Uterus (tissue), 4 donors: ENCODE results near the gene NEUROD2. TPM values are rescaled to one million over a fixed set of nuclear protein-coding genes. Genes with fewer than 3 reads are reported as not detected.

Source experiments
- DNase-seq, 2 donors: peaks; one replicate each; pipeline ENCODE4 v3.0.0-alpha.2; 2019 to 2020
- H3K27ac ChIP-seq, 2 donors: fragments of 200-600 bp; sonication (generic); 1 replicate in 1 of 2; 2 replicates in 1 of 2; pipeline ENCODE4 v1.5.1; 2016 to 2018
- H3K27me3 ChIP-seq, 2 donors: fragments of 200-600 bp; sonication (generic); one replicate each; pipeline ENCODE4 v1.5.1; 2018 to 2019; ENCODE audit warnings: control low read depth in 1 of 2
- H3K36me3 ChIP-seq, 2 donors: fragments of 200-600 bp; sonication (generic); one replicate each; pipeline ENCODE4 v1.5.1; 2019; ENCODE audit warnings: control low read depth in 1 of 2
- H3K4me1 ChIP-seq, 2 donors: fragments of 200-600 bp; sonication (generic); one replicate each; pipeline ENCODE4 v1.5.1; 2018 to 2019; ENCODE audit warnings: control low read depth in 1 of 2
- H3K4me3 ChIP-seq, 2 donors: fragments of 200-600 bp; sonication (generic); 1 replicate in 1 of 2; 2 replicates in 1 of 2; pipeline ENCODE4 v1.5.1; 2018 to 2019; ENCODE audit warnings: mild to moderate bottlenecking in 1 of 2
- H3K9me3 ChIP-seq, 2 donors: fragments of 200-600 bp; sonication (generic); one replicate each; pipeline ENCODE4 v1.5.1; 2019; ENCODE audit warnings: control low read depth in 1 of 2
- POLR2A ChIP-seq, 2 donors: fragments of 450-650 bp; IDR thresholded peaks; one replicate each; pipeline ENCODE4 v1.6.1; 2016; ENCODE audit warnings: antibody characterized with exemption in 2 of 2, mild to moderate bottlenecking in 1 of 2, moderate library complexity in 1 of 2
- intact Hi-C: fragments of 100-400 bp; cut with DNase I; formaldehyde crosslinking; loops from one replicate; pipeline ENCODE4 v1.15.1; 2023; ENCODE audit warnings: low total_unique reads
- total RNA-seq, 4 donors: library from RNA; depleted of rRNA in 3 of 4; stranded (reverse); fragments of >200 nt in 3 of 4; gene quantifications; one replicate each; pipeline versions ENCODE4 v1.1.0 to v1.2.4, GENCODE V29; 2014 to 2023
- TF ChIP-seq, protein P1 (sequence below), 4 experiments: fragments of 200-600 bp in 2 of 4; fragments of 450-650 bp in 2 of 4; sonication (generic) in 2 of 4; IDR thresholded peaks; one replicate each; pipeline ENCODE4 v1.5.1; 2016 to 2019; ENCODE audit warnings: antibody characterized with exemption in 4 of 4, mild to moderate bottlenecking in 2 of 4, moderate library complexity in 1 of 4
- donor health status: DM: yes; HTN: yes; CAD: no.

The NEUROD2 gene
- total RNA-seq, 4 donors from 2014 or later, result not detected

DNA sequence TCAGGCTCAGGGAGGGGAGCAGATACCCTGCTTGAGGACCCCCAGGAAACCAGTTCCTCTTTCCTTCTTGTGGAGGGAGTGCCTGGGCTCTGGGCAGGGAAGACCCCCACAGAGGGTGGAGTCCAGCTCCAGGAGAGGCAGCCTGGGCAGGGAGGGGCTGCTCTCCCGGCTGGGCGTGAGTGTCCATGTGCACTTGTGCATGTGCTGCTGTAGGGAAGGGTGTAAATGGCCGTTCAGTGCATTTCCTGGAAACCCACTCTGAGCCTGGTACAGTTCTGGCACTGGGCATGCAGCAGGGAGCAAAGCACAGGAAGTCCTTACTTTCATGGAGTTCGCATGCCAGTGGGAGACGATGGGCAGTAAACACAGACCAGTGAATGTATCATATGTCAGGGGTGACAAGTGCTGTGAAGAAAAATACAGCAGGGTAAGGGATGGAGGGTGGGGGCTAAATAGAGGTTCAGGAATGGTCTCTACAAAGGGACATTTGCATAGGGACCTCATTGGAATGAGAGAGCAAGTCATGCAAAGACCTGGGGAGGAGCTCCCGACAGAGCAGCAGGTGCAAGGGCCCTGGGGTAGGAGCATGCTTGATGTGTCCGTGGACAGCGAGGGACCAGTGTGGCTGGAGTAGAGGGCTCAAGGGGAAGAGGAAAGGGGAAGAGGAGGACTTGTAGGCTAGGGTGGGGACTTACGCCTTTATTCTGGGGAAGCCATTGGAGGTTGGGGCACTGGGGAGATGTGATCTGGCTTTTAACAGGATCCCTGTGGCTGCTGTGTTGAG is 34.8 kb upstream of the NEUROD2 start:
- Histone ChIP-seq H3K36me3 (no peaks in the 10 kb centered on the region), H3K27ac (no peak overlapping the region), H3K9me3 (no peaks in the 10 kb centered on the region), H3K4me3 (no peak overlapping the region), H3K27me3 (no peaks in the 10 kb centered on the region), H3K4me1 (peaks cover 7 to 11% of the 10 kb centered on the region in 2 donors)
- TF ChIP-seq POLR2A (IDR thresholded peaks at IDR 0.05), result no peak
- TF ChIP-seq, protein P1, sequence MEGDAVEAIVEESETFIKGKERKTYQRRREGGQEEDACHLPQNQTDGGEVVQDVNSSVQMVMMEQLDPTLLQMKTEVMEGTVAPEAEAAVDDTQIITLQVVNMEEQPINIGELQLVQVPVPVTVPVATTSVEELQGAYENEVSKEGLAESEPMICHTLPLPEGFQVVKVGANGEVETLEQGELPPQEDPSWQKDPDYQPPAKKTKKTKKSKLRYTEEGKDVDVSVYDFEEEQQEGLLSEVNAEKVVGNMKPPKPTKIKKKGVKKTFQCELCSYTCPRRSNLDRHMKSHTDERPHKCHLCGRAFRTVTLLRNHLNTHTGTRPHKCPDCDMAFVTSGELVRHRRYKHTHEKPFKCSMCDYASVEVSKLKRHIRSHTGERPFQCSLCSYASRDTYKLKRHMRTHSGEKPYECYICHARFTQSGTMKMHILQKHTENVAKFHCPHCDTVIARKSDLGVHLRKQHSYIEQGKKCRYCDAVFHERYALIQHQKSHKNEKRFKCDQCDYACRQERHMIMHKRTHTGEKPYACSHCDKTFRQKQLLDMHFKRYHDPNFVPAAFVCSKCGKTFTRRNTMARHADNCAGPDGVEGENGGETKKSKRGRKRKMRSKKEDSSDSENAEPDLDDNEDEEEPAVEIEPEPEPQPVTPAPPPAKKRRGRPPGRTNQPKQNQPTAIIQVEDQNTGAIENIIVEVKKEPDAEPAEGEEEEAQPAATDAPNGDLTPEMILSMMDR (IDR thresholded peaks at IDR 0.05), result no peak
- no peak for DNase-seq
- intact Hi-C loops, result no loop called here

GRCh38 chr17:39641883-39642282 is 34.2 kb upstream of the NEUROD2 start:
- no peak overlapping the region for H3K4me3 ChIP-seq
- intact Hi-C loops, result no loop called here
- DNase-seq, result no peak
- H3K27ac ChIP-seq, result no peak overlapping the region
- no peaks in the 10 kb centered on the region for H3K36me3 ChIP-seq
- H3K27me3 ChIP-seq, result no peaks in the 10 kb centered on the region
- no peaks in the 10 kb centered on the region for H3K9me3 ChIP-seq
- H3K4me1 ChIP-seq, result peaks cover 7 to 11% of the 10 kb centered on the region in 2 donors
- TF ChIP-seq, protein P1 (IDR thresholded peaks at IDR 0.05), result no peak
- no peak for TF ChIP-seq POLR2A (IDR thresholded peaks at IDR 0.05)

GRCh38 chr17:39641097-39641496 is 33.4 kb upstream of the NEUROD2 start:
- TF ChIP-seq POLR2A (IDR thresholded peaks at IDR 0.05), result no peak
- TF ChIP-seq, protein P1 (IDR thresholded peaks at IDR 0.05), result no peak
- peaks cover 7 to 14% of the 10 kb centered on the region in 2 donors for H3K4me1 ChIP-seq
- intact Hi-C loops, result no loop called here

DNA sequence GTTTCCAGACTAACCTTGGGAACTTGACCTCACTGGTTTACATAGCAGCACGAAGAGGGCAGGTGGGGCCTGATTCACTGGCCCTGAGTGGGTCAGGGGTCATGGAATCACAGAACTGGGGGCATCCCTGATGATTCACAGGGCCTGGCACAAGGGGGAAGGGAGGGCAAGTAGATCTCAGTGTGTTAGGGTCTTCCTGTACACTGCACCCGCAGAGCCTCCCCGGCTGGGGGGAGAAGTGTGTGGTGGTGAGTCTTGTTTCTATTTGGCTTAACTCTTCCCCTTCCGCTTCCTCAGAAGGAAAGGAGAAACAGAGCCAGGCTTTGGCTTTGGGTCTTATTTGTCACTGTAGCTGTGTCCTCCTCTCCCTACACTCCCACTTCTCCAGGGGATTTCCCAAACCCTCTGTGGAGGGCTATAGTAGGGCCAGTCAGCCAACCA is 32.9 kb upstream of the NEUROD2 start:
- no peak overlapping the region for H3K27ac ChIP-seq
- H3K4me1 ChIP-seq, result peaks cover 7 to 19% of the 10 kb centered on the region in 2 donors
- intact Hi-C loops, result no loop called here
- no peak overlapping the region for H3K4me3 ChIP-seq
- H3K36me3 ChIP-seq, result no peaks in the 10 kb centered on the region
- no peaks in the 10 kb centered on the region for H3K27me3 ChIP-seq
- DNase-seq, result no peak
- H3K9me3 ChIP-seq, result no peaks in the 10 kb centered on the region
- no peak for TF ChIP-seq POLR2A (IDR thresholded peaks at IDR 0.05)
- TF ChIP-seq, protein P1 (IDR thresholded peaks at IDR 0.05), result no peak

More at GRCh38 chr17:39641097-39641496, 33.4 kb upstream of the NEUROD2 start:
- Histone ChIP-seq H3K36me3 (no peaks in the 10 kb centered on the region), H3K9me3 (no peaks in the 10 kb centered on the region), H3K4me3 (no peak overlapping the region), H3K27ac (no peak overlapping the region), H3K27me3 (no peaks in the 10 kb centered on the region)
- DNase-seq, result no peak
